CD4-positive, alpha-beta memory T cell (primary cell): ENCODE measurements around the gene HIGD1A. TPM values are rescaled to one million over a fixed set of nuclear protein-coding genes. Genes with fewer than 3 reads are reported as not detected.

Source experiments
- CTCF ChIA-PET: fragments of 350-600 bp; sonication (Branson Sonifier 250); formaldehyde crosslinking; loops from one replicate; lab custom pipeline; 2021; ENCODE audit warnings: inconsistent platforms; ENCODE audit not compliant: partially characterized antibody; lab: Charles Lee
- POLR2A ChIA-PET: fragments of 350-600 bp; sonication (Branson Sonifier 250); formaldehyde crosslinking; loops from one replicate; lab custom pipeline; 2021; ENCODE audit not compliant: partially characterized antibody; lab: Charles Lee
- DNase-seq, 5 donors: peaks; one replicate each; pipeline versions ENCODE4 v3.0.0 to v3.0.0-alpha.2; 2020 to 2022; ENCODE audit warnings: mixed read lengths in 1 of 5
- H3K27ac ChIP-seq: one replicate; pipeline ENCODE4 v1.7.0; 2013; ENCODE audit warnings: low read depth, low read length
- H3K27me3 ChIP-seq: 2 replicates; pipeline ENCODE4 v1.7.0; 2013; ENCODE audit warnings: mild to moderate bottlenecking, low read length, moderate library complexity; ENCODE audit not compliant: insufficient read depth
- H3K36me3 ChIP-seq: 2 replicates; pipeline ENCODE4 v1.7.0; 2013; ENCODE audit warnings: mild to moderate bottlenecking, low read length, moderate library complexity; ENCODE audit not compliant: insufficient read depth
- H3K4me1 ChIP-seq: 2 replicates; pipeline ENCODE4 v1.7.0; 2013; ENCODE audit warnings: mild to moderate bottlenecking, low read length, moderate library complexity; ENCODE audit not compliant: insufficient read depth
- H3K4me3 ChIP-seq, 2 donors: one replicate each; pipeline ENCODE4 v1.7.0; 2013; ENCODE audit warnings: low read length in 2 of 2, mild to moderate bottlenecking in 1 of 2
- H3K9me3 ChIP-seq, 2 donors: one replicate each; pipeline ENCODE4 v1.7.0; 2013; ENCODE audit warnings: low read length in 2 of 2, control low read depth in 1 of 2; ENCODE audit not compliant: control insufficient read depth in 1 of 2
- H3K27ac Mint-ChIP-seq, 7 donors: one replicate each; pipeline ENCODE4 v1.8.0; 2020 to 2021; ENCODE audit warnings: mixed read lengths in 7 of 7, mild to moderate bottlenecking in 6 of 7, inconsistent platforms in 3 of 7, moderate library complexity in 3 of 7
- H3K27me3 Mint-ChIP-seq, 2 donors: one replicate each; pipeline ENCODE4 v1.8.0; 2020 to 2021; ENCODE audit warnings: mixed read lengths in 2 of 2
- H3K36me3 Mint-ChIP-seq, 2 donors: one replicate each; pipeline ENCODE4 v1.8.0; 2020 to 2021; ENCODE audit warnings: mixed read lengths in 2 of 2, inconsistent platforms in 1 of 2, mild to moderate bottlenecking in 1 of 2
- H3K4me1 Mint-ChIP-seq, 4 donors: one replicate each; pipeline ENCODE4 v1.8.0; 2020 to 2021; ENCODE audit warnings: mixed read lengths in 4 of 4, mild to moderate bottlenecking in 1 of 4
- H3K4me3 Mint-ChIP-seq, 8 donors: one replicate each; pipeline ENCODE4 v1.8.0; 2020 to 2021; ENCODE audit warnings: mixed read lengths in 8 of 8, mild to moderate bottlenecking in 7 of 8, moderate library complexity in 6 of 8, inconsistent platforms in 3 of 8
- H3K9me3 Mint-ChIP-seq, 8 donors: one replicate each; pipeline ENCODE4 v1.8.0; 2020 to 2021; ENCODE audit warnings: mixed read lengths in 8 of 8, mild to moderate bottlenecking in 5 of 8, inconsistent platforms in 3 of 8, moderate library complexity in 1 of 8
- intact Hi-C: fragments of 100-400 bp; cut with micrococcal nuclease; formaldehyde crosslinking; loops from one replicate; pipeline ENCODE4 v1.15.1; 2023
- polyA plus RNA-seq, 2 donors: library from polyadenylated mRNA; unstranded; fragments of 300-500 nt; fragmentation: Illumina TruSeq; gene quantifications; one replicate each; pipeline ENCODE4 v1.2.3, GENCODE V29; 2021
- total RNA-seq, 2 experiments: library from RNA; stranded (reverse); gene quantifications; one replicate each; pipeline ENCODE4 v1.2.3, GENCODE V29; 2021

Gene HIGD1A
- total and polyA plus RNA-seq, 4 experiments from 2014 or later: 24.3 to 157 (median 59.0) TPM

GRCh38 chr3:42758126-42758525 lies 46.2 kb downstream of the HIGD1A start:
- Histone ChIP-seq H3K4me3 (no peak overlapping the region), H3K9me3 (no peaks in the 10 kb centered on the region), H3K27ac (no peak overlapping the region), H3K27me3 (no peaks in the 10 kb centered on the region), H3K4me1 (no peaks in the 10 kb centered on the region), H3K36me3 (no peaks in the 10 kb centered on the region)
- peaks cover 0 to 3% (median under 1%) of the 10 kb centered on the region in 4 donors for H3K4me1 Mint-ChIP-seq
- ChIA-PET CTCF (interaction anchor here (1.0 to 6.3 kb wide), 2 partner anchors 14 to 42 kb away, joined by 3 to 76 read pairs; no protein-coding TSS in a partner anchor), POLR2A (no interaction called here)
- peak overlapping the region in 1 of 8 donors; percentile 57 for H3K4me3 Mint-ChIP-seq
- intact Hi-C loops: loop anchor here (5.0 kb wide), 1 partner anchor 256 kb away; the partner anchor contains the start of gene VIPR1
- H3K27me3 Mint-ChIP-seq: peaks cover 2 to 5% of the 10 kb centered on the region in 2 donors
- no peak for DNase-seq
- no peaks in the 10 kb centered on the region for H3K36me3 Mint-ChIP-seq
- no peaks in the 10 kb centered on the region for H3K9me3 Mint-ChIP-seq
- H3K27ac Mint-ChIP-seq: no peak overlapping the region

- no peaks in the 10 kb centered on the region for H3K27me3 ChIP-seq
- intact Hi-C loops: loop anchor here (5.0 kb wide), 1 partner anchor 254 kb away; the partner anchor contains the start of gene VIPR1
- H3K4me1 ChIP-seq: no peaks in the 10 kb centered on the region
- no peak for DNase-seq
- no peak overlapping the region for H3K27ac ChIP-seq
- H3K27me3 Mint-ChIP-seq: peaks cover 2 to 5% of the 10 kb centered on the region in 2 donors
- ChIA-PET POLR2A (interaction anchor here (1.0 kb wide), 1 partner anchor 154 kb away, joined by 3 read pairs; no protein-coding TSS in a partner anchor), CTCF (interaction anchor here (1.4 to 6.3 kb wide), 4 partner anchors 12 to 255 kb away, joined by 4 to 76 read pairs (median 8); partner anchors contain the start of genes SEC22C and VIPR1)
- no peak overlapping the region for H3K4me3 Mint-ChIP-seq
- no peaks in the 10 kb centered on the region for H3K36me3 ChIP-seq
- no peaks in the 10 kb centered on the region for H3K9me3 Mint-ChIP-seq
- no peak overlapping the region for H3K4me3 ChIP-seq
- H3K4me1 Mint-ChIP-seq: peaks cover 0 to 4% (median 2%) of the 10 kb centered on the region in 4 donors
- no peaks in the 10 kb centered on the region for H3K9me3 ChIP-seq
- peak overlapping the region in 1 of 7 donors; percentile 5 for H3K27ac Mint-ChIP-seq
- H3K36me3 Mint-ChIP-seq: no peaks in the 10 kb centered on the region
Measured at GRCh38 chr3:42756681-42757213, 47.5 kb downstream of the HIGD1A start.

- intact Hi-C loops: loop anchor here (5.0 kb wide), 1 partner anchor 254 kb away; the partner anchor contains the start of gene VIPR1
- no peak overlapping the region for H3K27ac ChIP-seq
- Mint-ChIP-seq H3K4me1 (peaks cover 0 to 6% (median 2%) of the 10 kb centered on the region in 4 donors), H3K27me3 (peaks cover 2 to 5% of the 10 kb centered on the region in 2 donors), H3K4me3 (no peak overlapping the region), H3K36me3 (no peaks in the 10 kb centered on the region), H3K27ac (peak overlapping the region in 2 of 7 donors; percentile 2 to 49), H3K9me3 (no peaks in the 10 kb centered on the region)
- no peaks in the 10 kb centered on the region for H3K9me3 ChIP-seq
- POLR2A ChIA-PET: no interaction called here
- no peaks in the 10 kb centered on the region for H3K36me3 ChIP-seq
- H3K4me1 ChIP-seq: no peaks in the 10 kb centered on the region
- CTCF ChIA-PET: interaction anchor here (1.1 to 6.3 kb wide), 7 partner anchors 12 to 254 kb away, joined by 3 to 76 read pairs (median 5); partner anchors contain the start of genes SEC22C and VIPR1
- peak in 2 of 5 donors; percentile 10 to 16 for DNase-seq
- H3K4me3 ChIP-seq: no peak overlapping the region
- H3K27me3 ChIP-seq: no peaks in the 10 kb centered on the region
Measured at GRCh38 chr3:42755681-42756578, 48.4 kb downstream of the HIGD1A start.

- H3K4me1 Mint-ChIP-seq: peaks cover 4 to 16% (median 9%) of the 10 kb centered on the region in 4 donors
- POLR2A ChIA-PET: no interaction called here
- Histone ChIP-seq H3K27ac (no peak overlapping the region), H3K4me1 (no peaks in the 10 kb centered on the region), H3K4me3 (no peak overlapping the region), H3K9me3 (no peaks in the 10 kb centered on the region), H3K36me3 (no peaks in the 10 kb centered on the region), H3K27me3 (no peaks in the 10 kb centered on the region)
- intact Hi-C loops: no loop called here
- CTCF ChIA-PET: interaction anchor here (0.9 to 6.3 kb wide), 5 partner anchors 9 to 127 kb away, joined by 3 to 76 read pairs (median 4); no protein-coding TSS in a partner anchor
- no peaks in the 10 kb centered on the region for H3K36me3 Mint-ChIP-seq
- H3K27ac Mint-ChIP-seq: peak overlapping the region in 2 of 7 donors; percentile 1 to 44
- peaks cover 0 to 5% of the 10 kb centered on the region in 2 donors for H3K27me3 Mint-ChIP-seq
- DNase-seq: no peak
- H3K4me3 Mint-ChIP-seq: no peak overlapping the region
- no peaks in the 10 kb centered on the region for H3K9me3 Mint-ChIP-seq
Measured at GRCh38 chr3:42753757-42754156, 50.5 kb downstream of the HIGD1A start.

- Mint-ChIP-seq H3K36me3 (no peaks in the 10 kb centered on the region), H3K9me3 (no peaks in the 10 kb centered on the region), H3K4me3 (no peak overlapping the region), H3K4me1 (peaks cover 11 to 23% (median 16%) of the 10 kb centered on the region in 4 donors), H3K27ac (peak overlapping the region in 1 of 7 donors; percentile 2), H3K27me3 (no peaks in the 10 kb centered on the region)
- Histone ChIP-seq H3K36me3 (no peaks in the 10 kb centered on the region), H3K4me3 (no peak overlapping the region), H3K9me3 (no peaks in the 10 kb centered on the region), H3K27me3 (no peaks in the 10 kb centered on the region), H3K4me1 (peaks cover 8% of the 10 kb centered on the region), H3K27ac (no peak overlapping the region)
- intact Hi-C loops: no loop called here
- no peak for DNase-seq
- ChIA-PET POLR2A (no interaction called here), CTCF (interaction anchor here (1.1 to 1.4 kb wide), 2 partner anchors 8 to 11 kb away, joined by 4 read pairs; no protein-coding TSS in a partner anchor)
Measured at GRCh38 chr3:42752961-42753360, 51.3 kb downstream of the HIGD1A start.

GRCh38 chr3:42752441-42752840 lies 51.8 kb downstream of the HIGD1A start:
- Mint-ChIP-seq H3K27me3 (no peaks in the 10 kb centered on the region), H3K4me1 (peaks cover 16 to 28% (median 21%) of the 10 kb centered on the region in 4 donors), H3K27ac (no peak overlapping the region), H3K36me3 (no peaks in the 10 kb centered on the region), H3K4me3 (no peak overlapping the region), H3K9me3 (no peaks in the 10 kb centered on the region)
- H3K4me3 ChIP-seq: no peak overlapping the region
- H3K27ac ChIP-seq: no peak overlapping the region
- DNase-seq: no peak
- H3K9me3 ChIP-seq: no peaks in the 10 kb centered on the region
- H3K4me1 ChIP-seq: peaks cover 13% of the 10 kb centered on the region
- no peaks in the 10 kb centered on the region for H3K36me3 ChIP-seq
- POLR2A ChIA-PET: no interaction called here
- intact Hi-C loops: no loop called here
- CTCF ChIA-PET: no interaction called here
- no peaks in the 10 kb centered on the region for H3K27me3 ChIP-seq

GRCh38 chr3:42751609-42752008 lies 52.7 kb downstream of the HIGD1A start:
- peak overlapping the region in 2 of 7 donors; percentile 30 to 35 for H3K27ac Mint-ChIP-seq
- POLR2A ChIA-PET: no interaction called here

More at GRCh38 chr3:42751609-42752008, 52.7 kb downstream of the HIGD1A start:
- Histone ChIP-seq H3K27me3 (no peaks in the 10 kb centered on the region), H3K27ac (no peak overlapping the region), H3K9me3 (no peaks in the 10 kb centered on the region), H3K36me3 (no peaks in the 10 kb centered on the region), H3K4me1 (peaks cover 21% of the 10 kb centered on the region), H3K4me3 (no peak overlapping the region)
- no peaks in the 10 kb centered on the region for H3K27me3 Mint-ChIP-seq
- CTCF ChIA-PET: no interaction called here
- no peak for DNase-seq
- H3K36me3 Mint-ChIP-seq: no peaks in the 10 kb centered on the region
- intact Hi-C loops: no loop called here
- H3K4me1 Mint-ChIP-seq: peaks cover 21 to 37% (median 29%) of the 10 kb centered on the region in 4 donors
- H3K9me3 Mint-ChIP-seq: no peaks in the 10 kb centered on the region
- H3K4me3 Mint-ChIP-seq: no peak overlapping the region
